Measurements from ENCODE around the gene OR2B6.

Gene OR2B6

GRCh38 chr6:28001351-28001750, 44.3 kb downstream of the OR2B6 start:
- no peak for DNase-seq

- DNase-seq = no peak
Measured at GRCh38 chr6:28001751-28002150, 44.7 kb downstream of the OR2B6 start.

DNA sequence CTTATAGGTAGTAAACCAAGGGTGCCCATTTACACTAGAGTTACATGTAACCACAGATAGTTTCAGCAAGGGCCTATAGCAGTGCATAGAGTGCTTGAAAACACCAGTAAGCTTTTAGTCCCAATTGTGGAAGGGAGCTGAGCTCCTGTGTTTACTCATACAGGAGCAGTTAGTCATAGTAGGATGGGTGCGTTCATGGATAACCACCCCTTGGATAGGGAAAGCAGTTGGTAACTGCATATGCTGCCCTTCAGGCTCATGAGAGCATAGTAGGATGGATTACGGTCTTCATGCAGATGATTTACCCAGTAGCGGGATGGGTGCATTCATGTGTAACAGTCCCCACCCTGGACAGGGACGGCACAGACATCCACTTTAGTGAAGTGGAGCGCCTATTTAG, 45.1 kb downstream of the OR2B6 start:
- DNase-seq = no peak

GRCh38 chr6:28003059-28003458, 46.0 kb downstream of the OR2B6 start:
- DNase-seq = no peak

DNA sequence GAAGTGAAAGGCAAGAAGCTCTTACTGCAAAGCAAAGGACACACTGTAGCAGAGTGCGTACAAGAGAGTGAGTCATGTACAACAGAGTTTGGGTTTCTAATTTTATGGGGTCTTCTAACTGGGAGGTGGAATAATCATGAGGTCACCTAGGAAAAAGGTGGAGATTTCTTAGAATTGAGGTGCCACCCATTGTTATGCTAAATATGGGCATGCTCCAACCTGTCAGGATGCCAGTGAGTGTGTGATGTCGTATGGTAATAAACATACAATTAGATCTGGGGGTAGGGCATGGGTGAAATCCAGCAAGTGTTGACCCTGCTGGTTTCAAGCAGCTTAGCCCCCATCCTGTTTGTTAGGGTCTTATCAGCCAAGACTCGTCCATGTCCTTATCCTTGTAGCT, 46.6 kb downstream of the OR2B6 start:
- no peak for DNase-seq

- no peak for DNase-seq
Measured at GRCh38 chr6:28004350-28005151, 47.5 kb downstream of the OR2B6 start.

DNA sequence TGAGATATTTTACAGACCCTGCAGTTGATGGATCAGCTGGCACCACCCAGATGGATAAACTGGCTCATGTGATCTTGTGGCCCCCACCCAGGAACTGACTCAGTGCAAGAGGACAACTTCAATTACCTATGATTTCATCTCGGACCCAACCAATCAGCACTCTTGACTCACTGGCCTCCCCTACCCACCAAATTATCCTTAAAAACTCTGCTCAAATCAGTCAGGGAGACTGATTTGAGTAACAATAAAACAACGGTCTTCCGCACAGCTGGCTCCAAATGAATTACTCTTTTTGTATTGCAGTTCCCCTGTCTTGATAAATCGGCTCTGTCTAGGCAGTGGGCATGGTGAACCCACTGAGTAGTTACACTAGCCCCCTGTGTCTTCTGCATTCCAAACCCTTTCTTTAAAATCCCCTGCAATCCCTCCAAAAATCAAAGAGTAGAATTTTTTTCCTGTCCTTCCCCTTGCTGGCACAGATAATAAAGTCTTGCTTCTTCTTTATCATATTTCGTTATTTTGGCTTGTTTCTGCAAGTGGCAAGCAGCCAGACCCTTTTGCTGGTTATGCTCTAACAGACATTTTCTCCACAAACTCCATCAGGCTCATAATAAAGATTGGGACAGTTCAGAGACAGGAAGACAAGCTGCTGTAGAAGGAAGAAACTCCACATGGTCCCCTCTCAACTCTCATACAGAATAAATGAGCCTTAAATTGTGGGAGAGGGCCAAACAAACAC, 48.3 kb downstream of the OR2B6 start:
- no peak for DNase-seq

- DNase-seq = no peak
Measured at GRCh38 chr6:28005975-28006374, 48.9 kb downstream of the OR2B6 start.
